NCI-H2196 treated with DMSO at 0.1 percent for 48 hours (cell line): Measurements from ENCODE around the gene RBM12.

ENCODE experiments used
- DNase-seq: peaks from one replicate; lab custom pipeline; 2025; ENCODE audit not compliant: unreplicated experiment; lab: John Stamatoyannopoulos, UW

The RBM12 gene

DNA sequence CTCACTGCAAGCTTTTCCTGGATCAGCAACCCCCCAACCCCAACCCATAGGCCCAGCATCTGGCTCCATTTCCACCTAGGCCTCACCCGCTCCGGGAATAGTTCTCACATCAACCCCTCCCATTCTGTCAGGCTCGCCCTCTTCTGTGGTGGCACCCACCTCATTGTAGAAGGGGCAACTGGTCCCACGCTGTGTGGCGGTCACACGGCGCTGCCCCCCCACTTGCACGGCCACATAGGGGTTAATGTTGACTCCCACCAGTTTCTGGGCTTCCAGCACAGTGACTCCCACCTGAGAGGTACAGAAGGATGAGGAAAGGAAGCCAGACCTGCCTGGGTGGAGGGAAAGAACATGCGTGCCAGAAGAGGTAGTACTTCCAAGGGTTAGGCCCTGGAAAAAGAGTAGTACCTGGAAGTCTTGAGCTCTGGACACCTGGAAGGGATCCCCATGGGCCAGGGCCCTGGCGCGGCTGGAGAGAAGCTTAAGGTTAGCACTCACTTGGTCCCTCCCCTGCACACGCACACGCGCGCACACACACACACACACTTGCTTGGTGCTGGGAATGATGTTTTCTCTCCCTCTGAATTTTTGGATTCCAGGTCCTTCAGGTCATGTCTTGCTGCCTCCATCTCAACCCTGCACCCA is 61.7 kb downstream of the RBM12 start:
- DNase-seq, result no peak

DNA sequence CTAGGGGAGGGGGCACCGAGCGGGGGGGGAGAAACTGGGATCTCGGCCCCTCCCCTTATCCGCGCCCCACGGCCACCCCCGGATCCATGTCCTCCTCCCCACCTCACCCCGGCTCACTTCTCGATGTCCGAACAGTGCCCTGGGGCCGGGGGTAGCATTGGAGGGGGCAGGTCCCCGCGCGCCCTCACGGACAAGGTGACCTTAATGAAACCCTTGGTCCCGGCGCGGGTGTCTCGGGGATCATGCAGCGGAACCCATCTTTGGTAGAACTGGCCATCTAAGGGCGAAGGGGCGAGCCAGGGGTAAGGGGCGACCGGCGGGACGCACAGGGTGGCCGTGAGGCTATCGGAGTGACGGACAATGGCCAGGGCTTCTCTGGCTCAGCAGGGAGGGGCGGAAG is 62.7 kb downstream of the RBM12 start:
- no peak for DNase-seq

DNA sequence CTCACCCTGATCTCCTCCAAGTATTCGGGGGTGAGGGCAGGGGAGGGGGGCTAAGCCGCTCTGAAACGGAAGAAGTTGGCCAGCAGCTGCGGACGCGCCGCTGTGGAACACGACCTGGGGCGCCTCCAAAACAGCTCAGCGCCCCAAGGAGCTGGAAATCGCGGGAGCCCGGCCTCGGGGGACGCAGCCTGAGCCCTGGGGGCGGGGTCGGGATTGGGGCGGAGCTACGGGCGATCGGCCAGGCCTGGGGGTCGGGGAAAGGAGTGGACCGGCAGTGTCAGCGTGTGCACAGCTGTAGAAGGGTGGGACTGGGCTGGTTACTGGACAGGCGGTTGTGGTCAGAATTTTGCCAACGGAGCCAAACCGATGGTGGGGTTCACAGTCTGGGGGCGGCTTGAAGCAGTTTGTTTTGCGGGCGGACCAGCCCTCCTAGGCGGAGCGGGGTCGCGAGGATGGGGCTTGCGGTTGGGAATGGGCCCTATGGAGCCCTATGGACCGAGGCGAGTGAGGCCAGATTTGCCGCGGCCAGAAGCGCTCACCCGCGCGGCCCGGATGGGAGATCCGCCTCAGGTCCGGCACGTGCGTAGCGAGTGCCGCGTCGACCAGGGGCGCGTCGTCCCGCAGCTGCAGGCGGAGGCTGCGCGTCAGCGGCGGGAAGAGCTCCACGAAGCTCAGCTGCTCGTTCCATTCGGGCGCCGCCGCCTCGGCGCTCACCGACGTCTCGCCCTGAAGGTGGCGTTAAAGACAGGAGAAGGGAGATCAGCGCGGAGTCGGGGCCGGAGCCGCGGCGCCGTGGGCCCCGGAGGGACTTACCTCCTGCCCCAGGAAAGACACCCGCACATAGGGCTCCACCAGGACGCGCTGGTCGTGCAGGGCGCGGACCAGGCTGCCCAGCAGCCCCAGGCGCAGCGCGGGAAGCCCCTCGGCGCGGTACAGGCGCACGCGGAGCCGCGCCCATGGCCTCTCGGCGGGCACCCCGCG is 63.4 kb downstream of the RBM12 start:
- peak; percentile 61 for DNase-seq

DNA sequence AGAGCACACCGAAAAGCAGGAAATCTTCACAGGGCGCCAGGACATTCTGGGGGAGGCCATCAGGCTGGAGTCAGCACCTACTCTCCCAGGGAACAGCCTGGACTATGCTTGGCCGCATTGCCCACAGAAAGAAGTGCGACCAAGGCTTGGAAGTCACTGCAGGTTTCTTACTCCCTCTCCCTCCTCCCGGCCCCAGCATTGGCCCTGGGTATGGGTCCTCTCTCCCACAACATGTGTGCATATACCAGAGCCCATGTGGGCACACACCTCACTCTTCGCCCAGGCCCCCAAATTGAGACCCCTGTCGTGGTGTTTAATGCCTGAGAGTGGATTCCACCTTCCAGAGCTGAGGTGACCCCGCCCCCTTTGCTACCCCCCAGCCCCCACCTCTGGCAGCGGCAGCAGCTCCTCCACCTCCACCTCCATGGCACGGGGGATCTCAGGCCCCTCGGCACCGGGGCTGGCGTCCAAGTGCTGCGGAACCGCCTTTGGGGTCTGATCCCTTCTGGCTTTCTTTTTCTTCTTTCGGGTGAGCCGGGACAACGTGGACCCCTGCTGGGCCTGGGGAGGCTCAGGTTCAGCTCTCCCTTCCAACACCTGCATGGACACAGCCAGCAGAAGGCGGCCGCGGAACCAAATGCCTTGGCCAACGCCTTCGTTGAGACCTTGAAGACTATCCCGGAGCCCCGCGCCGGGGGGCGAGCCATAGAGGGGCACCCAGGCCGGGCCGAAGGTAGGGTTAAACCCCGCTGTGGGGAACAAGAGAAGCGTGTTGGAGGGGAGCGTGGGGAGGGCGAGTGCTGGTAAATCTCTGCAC is 64.3 kb downstream of the RBM12 start:
- DNase-seq, result no peak

DNA sequence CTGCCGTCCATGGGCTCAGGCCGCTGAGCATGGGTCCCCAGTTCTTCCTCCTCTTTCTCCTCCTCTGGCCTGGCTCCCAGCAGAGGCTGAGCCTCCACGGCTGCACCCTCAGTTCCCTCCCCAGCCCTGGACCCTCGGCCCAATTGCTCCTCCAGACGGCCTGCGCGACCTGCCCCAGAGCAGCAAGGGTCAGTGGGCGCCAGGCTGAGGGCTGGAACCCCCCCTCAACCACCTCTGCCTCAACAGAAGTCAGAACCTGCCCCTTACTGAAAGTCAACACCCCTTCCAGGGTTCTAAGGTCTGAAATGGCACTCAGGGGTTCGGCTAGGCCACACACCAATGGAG is 65.0 kb downstream of the RBM12 start:
- DNase-seq, result no peak
